NCI-H345 treated with DMSO at 0.1 percent for 48 hours (cell line): ENCODE measurements around the gene MLPH.

ENCODE experiments used
- DNase-seq: peaks from one replicate; lab custom pipeline; 2025; ENCODE audit not compliant: unreplicated experiment; lab: John Stamatoyannopoulos, UW

MLPH gene

GRCh38 chr2:237497009-237497837, 10.2 kb downstream of the MLPH start:
- no peak for DNase-seq

GRCh38 chr2:237497838-237498186, 10.8 kb downstream of the MLPH start:
- no peak for DNase-seq

DNA sequence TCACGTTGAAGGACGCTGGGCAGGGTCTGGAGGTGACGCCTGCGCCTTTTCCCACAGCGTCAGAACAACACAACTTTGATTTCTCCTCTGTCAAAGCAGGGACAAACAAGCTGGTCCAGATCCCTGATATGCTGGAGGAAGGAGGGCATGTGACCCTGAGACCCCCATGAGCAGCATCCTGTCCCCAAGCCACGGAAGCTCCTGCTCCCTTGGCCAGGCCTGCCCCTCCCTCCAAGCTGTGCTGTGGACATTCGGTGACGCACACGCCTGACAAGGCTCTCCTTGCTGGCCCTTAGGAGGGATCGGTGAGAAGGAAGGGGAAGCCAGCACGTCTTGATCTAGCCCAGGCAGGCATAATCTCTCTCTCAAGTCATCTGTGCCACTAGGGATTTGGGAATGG, 11.3 kb downstream of the MLPH start:
- no peak for DNase-seq

- DNase-seq = no peak
Observed at GRCh38 chr2:237500681-237501424, 13.8 kb downstream of the MLPH start.

- DNase-seq = no peak
Observed at GRCh38 chr2:237501892-237502513, 15.0 kb downstream of the MLPH start.

DNA sequence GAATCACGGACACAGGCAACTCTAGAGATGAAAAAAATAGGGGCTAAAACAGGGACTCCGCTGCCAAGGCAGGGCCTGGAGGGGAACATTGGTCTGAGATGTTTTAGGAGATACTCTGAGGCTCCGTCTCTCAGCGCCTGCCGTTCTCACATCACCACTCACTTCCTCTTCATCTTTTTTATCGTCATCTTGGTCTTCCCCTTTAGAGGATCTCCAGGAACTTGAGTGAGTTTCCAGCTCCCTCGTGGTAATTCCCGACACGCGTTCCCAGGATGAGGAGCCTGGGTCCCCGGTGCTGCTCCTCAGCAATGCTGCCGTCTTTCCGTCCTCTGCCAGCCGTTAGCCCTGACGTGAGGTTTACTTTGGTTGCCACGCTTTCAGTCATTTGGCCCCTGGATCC, 16.1 kb downstream of the MLPH start:
- no peak for DNase-seq

GRCh38 chr2:237505188-237505939, 18.3 kb downstream of the MLPH start:
- no peak for DNase-seq

GRCh38 chr2:237507512-237507911, 20.5 kb downstream of the MLPH start:
- DNase-seq = peak; percentile 22

DNA sequence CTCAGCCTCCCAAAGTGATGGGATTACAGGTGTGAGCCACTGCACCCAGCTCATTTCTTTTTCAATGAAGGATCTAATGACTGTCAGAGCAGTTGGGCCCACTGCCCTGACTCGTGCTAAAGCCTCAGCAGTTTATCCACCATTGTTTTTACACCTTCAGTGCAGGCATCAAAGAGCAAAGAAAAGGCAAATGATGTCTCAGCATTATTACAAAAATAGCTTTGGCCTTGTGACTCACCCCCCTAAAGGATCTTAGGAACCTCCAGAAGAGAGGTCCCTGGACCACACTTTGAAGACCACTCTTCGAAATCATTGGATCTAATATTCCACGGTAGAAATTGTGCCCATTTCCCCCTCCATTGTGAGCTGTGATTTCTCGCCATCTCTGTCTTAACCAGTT, 21.3 kb downstream of the MLPH start:
- no peak for DNase-seq

DNA sequence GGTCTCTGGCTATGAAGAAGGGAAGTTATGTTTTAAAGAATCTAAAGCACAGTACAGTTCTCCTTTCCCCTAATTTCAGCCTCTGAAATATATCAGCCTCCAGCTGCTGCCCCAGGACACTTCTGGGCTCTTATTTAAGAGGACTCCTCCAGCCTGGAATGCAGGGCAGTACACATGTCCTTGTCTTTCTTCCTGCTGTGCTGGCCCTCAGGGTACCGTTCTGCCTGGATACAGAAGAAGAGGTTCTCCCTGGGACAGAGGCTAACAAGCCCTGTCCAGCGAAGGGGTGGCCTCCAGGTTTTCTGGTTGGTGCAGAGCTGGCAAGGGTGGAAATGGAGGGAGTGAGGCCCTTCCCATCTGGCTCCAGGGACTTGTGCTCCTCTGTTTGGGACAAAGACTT, 22.1 kb downstream of the MLPH start:
- no peak for DNase-seq

DNA sequence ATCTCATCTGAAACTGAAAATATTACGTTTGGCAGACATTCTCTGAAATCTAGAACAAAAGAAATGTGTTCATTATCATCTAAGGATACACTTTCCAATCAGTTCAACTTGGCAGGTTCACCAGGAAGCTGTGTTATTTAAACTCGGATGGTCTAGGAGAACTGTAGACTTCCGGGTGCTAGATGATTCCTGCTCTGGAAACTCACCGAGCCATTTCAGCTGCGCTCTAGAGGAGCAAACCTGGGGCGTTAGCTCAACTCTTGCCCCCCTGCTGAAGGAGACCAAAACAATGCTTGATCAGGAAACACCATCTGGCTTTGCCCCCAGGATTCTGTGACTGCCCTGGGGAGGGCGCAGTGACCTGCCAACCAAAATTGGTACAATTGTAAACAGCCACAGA, 22.9 kb downstream of the MLPH start:
- DNase-seq = no peak

- no peak for DNase-seq
Observed at GRCh38 chr2:237510502-237511217, 23.6 kb downstream of the MLPH start.

GRCh38 chr2:237511433-237511832, 24.4 kb downstream of the MLPH start:
- no peak for DNase-seq

DNA sequence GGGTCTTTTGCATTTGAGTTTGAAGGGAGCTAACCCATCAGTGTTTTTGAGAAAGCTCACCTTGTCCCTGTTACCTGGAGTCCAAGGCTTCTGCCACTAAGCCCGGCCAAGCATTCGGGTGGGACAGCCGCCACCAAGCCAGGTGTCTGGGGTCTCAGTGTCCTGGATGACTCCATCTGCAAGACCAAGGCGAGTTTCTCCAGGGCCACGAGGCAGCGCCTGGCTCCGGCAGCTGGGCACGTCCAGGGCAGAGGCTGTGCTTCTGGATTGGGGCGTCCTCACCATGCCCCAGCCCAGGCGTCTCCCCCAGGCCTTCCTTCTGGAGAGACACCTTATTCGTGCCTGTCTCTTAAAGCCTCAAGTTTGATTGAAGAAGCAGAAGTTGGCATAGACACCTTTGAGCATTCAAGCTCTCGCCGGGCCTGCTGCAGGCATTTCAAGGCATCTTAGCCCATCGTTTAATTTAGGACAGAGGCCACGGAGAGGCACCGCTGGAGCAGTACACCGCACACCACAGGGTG, 24.9 kb downstream of the MLPH start:
- no peak for DNase-seq

- peak; percentile 73 for DNase-seq
Observed at GRCh38 chr2:237512774-237513466, 25.9 kb downstream of the MLPH start.

GRCh38 chr2:237513693-237514092, 26.6 kb downstream of the MLPH start:
- no peak for DNase-seq

GRCh38 chr2:237514474-237515130, 27.6 kb downstream of the MLPH start:
- no peak for DNase-seq

DNA sequence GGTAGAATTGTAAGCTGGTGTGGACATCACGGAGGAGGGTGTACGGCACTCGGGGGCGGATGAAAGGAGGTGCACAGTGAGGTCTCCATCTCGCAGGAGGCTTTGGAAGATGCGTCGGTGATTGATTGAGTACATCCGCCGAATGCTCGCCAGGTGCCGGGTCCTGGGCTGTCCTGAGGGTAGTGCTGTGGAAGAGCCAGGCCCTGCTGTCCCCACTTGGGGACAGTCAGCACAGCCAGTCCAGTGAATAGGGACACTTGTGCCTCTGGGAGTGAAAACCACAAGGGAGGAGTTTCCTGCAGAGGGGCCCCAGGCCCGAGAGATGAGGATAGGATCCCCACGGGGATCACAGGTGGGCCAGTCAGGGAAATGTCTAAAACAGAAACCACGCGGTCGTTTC, 28.1 kb downstream of the MLPH start:
- DNase-seq = no peak

DNA sequence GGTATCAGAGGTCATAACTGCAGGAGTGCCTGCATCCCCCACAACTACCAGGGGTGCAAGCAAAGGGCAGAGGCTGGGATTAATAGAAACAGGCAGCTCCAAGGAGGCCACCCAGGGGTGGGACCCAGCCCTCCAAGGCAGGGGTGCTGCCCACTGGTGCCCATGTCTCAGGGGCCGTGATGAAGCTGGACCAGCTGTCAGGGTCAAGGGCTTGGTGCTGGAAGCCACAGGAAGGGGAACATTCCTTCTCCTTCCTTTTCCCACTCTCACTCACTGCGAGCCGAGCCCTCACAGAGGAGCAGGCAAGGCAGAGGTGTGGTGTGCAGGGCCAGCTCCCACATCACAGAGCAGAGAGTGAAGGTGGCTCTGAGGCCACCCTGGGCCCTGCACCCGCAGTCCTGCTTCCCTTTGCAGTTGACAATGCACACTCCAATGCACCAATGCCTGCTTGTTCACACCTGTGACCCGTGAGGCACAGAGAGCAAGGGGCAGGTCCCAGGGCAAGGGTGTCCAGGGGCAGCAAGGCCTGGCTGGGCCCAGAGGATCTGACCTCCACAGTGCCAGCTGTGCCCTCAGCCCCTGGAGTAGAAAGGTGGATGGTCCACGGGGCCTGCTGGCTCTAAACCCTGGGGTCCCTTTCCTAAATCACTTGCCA, 28.7 kb downstream of the MLPH start:
- no peak for DNase-seq
